AG10803 (cell line): ENCODE data around the gene BOC.

Experiments used
- DNase-seq: peaks from one replicate; pipeline ENCODE4 v3.0.0; 2010; ENCODE audit warnings: low read depth
- H3K4me3 ChIP-seq: 2 replicates; pipeline ENCODE4 v1.5.1; 2011; ENCODE audit warnings: mild to moderate bottlenecking, low read length, control low read depth
- CTCF ChIP-seq: conservative IDR thresholded peaks from 2 replicates; pipeline ENCODE4 v1.5.1; 2011; ENCODE audit warnings: mild to moderate bottlenecking, low read length, control low read depth, inconsistent platforms

Gene BOC

GRCh38 chr3:113277414-113277813 lies 66.1 kb downstream of the BOC start:
- no peak for TF ChIP-seq CTCF
- no peak overlapping the region for H3K4me3 ChIP-seq
- no peak for DNase-seq

DNA sequence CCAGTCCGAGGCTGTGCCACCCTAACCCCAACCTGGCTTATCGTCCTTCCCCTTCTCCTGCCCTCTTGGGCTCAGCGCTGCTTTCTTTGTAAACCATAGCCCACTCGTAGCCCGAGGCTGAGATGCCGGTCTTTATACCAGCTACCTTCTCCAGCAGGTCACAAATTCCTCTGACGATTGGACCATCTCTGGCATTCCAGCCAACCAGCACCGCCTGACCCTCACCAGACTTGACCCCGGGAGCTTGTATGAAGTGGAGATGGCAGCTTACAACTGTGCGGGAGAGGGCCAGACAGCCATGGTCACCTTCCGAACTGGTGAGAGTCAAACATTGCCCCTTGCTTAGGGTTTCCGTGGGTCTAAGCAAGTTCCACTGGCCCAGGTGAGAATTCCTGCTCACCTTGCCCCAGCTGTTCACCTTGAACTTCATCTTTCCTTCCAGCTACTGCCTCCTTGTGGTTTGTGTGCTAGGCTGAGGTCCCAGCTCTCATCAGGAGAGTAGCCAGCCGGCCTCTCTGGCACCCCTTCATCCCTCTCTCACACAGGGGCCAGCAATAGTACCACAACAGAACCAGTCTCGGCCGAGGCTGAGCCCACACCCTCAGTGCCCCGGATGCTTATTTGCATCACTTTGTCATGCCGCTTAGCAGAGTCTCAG lies 66.7 kb downstream of the BOC start:
- no peak for DNase-seq
- TF ChIP-seq CTCF: no peak
- H3K4me3 ChIP-seq: no peak overlapping the region

DNA sequence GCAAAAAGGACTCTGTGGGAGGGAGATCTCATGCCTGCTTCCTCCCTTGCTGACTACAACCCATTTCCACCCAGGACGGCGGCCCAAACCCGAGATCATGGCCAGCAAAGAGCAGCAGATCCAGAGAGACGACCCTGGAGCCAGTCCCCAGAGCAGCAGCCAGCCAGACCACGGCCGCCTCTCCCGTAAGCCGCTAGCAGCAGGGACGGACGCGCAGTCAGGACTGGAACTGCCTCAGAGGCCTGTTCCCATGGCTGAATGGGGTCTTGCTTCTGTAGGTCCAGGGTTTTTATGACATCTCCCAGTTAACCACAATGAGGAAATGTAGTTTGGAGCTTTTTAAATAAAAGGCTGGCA lies 67.2 kb downstream of the BOC start:
- H3K4me3 ChIP-seq: no peak overlapping the region
- DNase-seq: no peak
- no peak for TF ChIP-seq CTCF

GRCh38 chr3:113279686-113280085 lies 68.3 kb downstream of the BOC start:
- TF ChIP-seq CTCF: no peak
- DNase-seq: no peak

GRCh38 chr3:113283306-113283705 lies 71.9 kb downstream of the BOC start:
- TF ChIP-seq CTCF: no peak
- DNase-seq: no peak
- H3K4me3 ChIP-seq: no peak overlapping the region

More at GRCh38 chr3:113279686-113280085, 68.3 kb downstream of the BOC start:
- no peak overlapping the region for H3K4me3 ChIP-seq

DNA sequence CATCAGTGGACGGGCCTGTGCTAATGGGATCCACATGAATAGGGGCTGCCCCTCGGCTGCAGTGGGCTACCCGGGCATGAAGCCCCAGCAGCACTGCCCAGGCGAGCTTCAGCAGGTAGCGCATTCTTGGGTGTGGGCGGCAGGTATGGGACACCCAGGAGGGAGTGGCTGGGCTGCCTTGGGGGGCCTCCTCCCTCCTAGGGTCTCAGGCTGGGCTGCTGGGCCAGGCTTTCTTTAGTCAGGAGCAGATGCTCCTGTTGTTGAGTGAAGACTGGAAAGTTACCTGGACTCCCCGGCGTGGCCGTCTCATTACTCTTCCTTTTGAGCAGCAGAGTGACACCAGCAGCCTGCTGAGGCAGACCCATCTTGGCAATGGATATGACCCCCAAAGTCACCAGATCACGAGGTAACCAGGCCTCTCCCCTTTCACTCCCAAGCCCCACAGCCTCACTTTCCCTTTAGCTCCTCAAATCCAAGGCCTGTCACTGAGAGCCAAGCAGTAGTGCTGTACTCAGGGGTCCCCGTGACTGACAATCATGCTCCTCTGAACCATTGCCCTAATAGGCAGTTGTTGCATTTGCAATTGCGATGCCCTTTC lies 73.2 kb downstream of the BOC start:
- no peak for DNase-seq
- no peak for TF ChIP-seq CTCF
- no peak overlapping the region for H3K4me3 ChIP-seq

GRCh38 chr3:113285226-113285625 lies 73.9 kb downstream of the BOC start:
- TF ChIP-seq CTCF: no peak
- H3K4me3 ChIP-seq: no peak overlapping the region
- no peak for DNase-seq
